ENCODE measurements around the gene CIDEB.

CIDEB gene

GRCh38 chr14:24339284-24340151, 31.7 kb upstream of the CIDEB start, which contains the start of gene RIPK3:
Gene RIPK3 (minus strand): TSS chr14:24339991. CDS start chr14:24339826, 165 bp downstream.
- H3K4me3 ChIP-seq (ENCODE audit: low read length) = no peak within 1 kb of the TSS

GRCh38 chr14:24338843-24339242, 31.1 kb upstream of the CIDEB start:
- Histone ChIP-seq H3K27me3 (ENCODE audit: insufficient read depth, low read length) (peaks cover 89% of the 10 kb centered on the region), H3K9me3 (ENCODE audit: low read length) (peaks cover 2% of the 10 kb centered on the region), H3K4me3 (ENCODE audit: low read length) (no peak overlapping the region), H3K36me3 (ENCODE audit: insufficient read depth, low read length) (no peaks in the 10 kb centered on the region), H2AFZ (ENCODE audit: low read depth, low read length) (no peak overlapping the region), H3K4me1 (ENCODE audit: insufficient read depth, low read length) (peaks cover 8% of the 10 kb centered on the region)

More at GRCh38 chr14:24339284-24340151, 31.7 kb upstream of the CIDEB start, which contains the start of gene RIPK3:
- H3K27me3 ChIP-seq (ENCODE audit: insufficient read depth, low read length) = peaks cover 86% of the 10 kb centered on the region
- H3K36me3 ChIP-seq (ENCODE audit: insufficient read depth, low read length) = no peaks in the 10 kb centered on the region
- peaks cover 8% of the 10 kb centered on the region for H3K4me1 ChIP-seq (ENCODE audit: insufficient read depth, low read length)
- peaks cover 2% of the 10 kb centered on the region for H3K9me3 ChIP-seq (ENCODE audit: low read length)
- no peak within 1 kb of the TSS for H2AFZ ChIP-seq (ENCODE audit: low read depth, low read length)

- Histone ChIP-seq H3K27me3 (ENCODE audit: insufficient read depth, low read length) (peaks cover 91% of the 10 kb centered on the region), H2AFZ (ENCODE audit: low read depth, low read length) (no peak overlapping the region)
Measured at GRCh38 chr14:24337824-24338175, 30.0 kb upstream of the CIDEB start.

GRCh38 chr14:24337144-24337823, 29.5 kb upstream of the CIDEB start:
- Histone ChIP-seq H2AFZ (ENCODE audit: low read depth, low read length) (no peak overlapping the region), H3K9me3 (ENCODE audit: low read length) (peaks cover 2% of the 10 kb centered on the region), H3K27me3 (ENCODE audit: insufficient read depth, low read length) (peaks cover 94% of the 10 kb centered on the region), H3K4me3 (ENCODE audit: low read length) (no peak overlapping the region), H3K36me3 (ENCODE audit: insufficient read depth, low read length) (no peaks in the 10 kb centered on the region), H3K4me1 (ENCODE audit: insufficient read depth, low read length) (peaks cover 10% of the 10 kb centered on the region)

More at GRCh38 chr14:24337824-24338175, 30.0 kb upstream of the CIDEB start:
- no peak overlapping the region for H3K4me3 ChIP-seq (ENCODE audit: low read length)
- peaks cover 2% of the 10 kb centered on the region for H3K9me3 ChIP-seq (ENCODE audit: low read length)
- H3K36me3 ChIP-seq (ENCODE audit: insufficient read depth, low read length) = no peaks in the 10 kb centered on the region
- peaks cover 8% of the 10 kb centered on the region for H3K4me1 ChIP-seq (ENCODE audit: insufficient read depth, low read length)

GRCh38 chr14:24335461-24336171, 27.8 kb upstream of the CIDEB start:
- no peak overlapping the region for H3K4me3 ChIP-seq (ENCODE audit: low read length)
- no peaks in the 10 kb centered on the region for H3K36me3 ChIP-seq (ENCODE audit: insufficient read depth, low read length)
- peaks cover 98% of the 10 kb centered on the region for H3K27me3 ChIP-seq (ENCODE audit: insufficient read depth, low read length)
- peaks cover 2% of the 10 kb centered on the region for H3K9me3 ChIP-seq (ENCODE audit: low read length)
- no peak overlapping the region for H2AFZ ChIP-seq (ENCODE audit: low read depth, low read length)
- peaks cover 10% of the 10 kb centered on the region for H3K4me1 ChIP-seq (ENCODE audit: insufficient read depth, low read length)

GRCh38 chr14:24334431-24335291, 26.9 kb upstream of the CIDEB start, which contains the start of gene ADCY4:
Gene ADCY4 (minus strand): TSS chr14:24335071. CDS start chr14:24334652, 419 bp downstream.
- no peaks in the 10 kb centered on the region for H3K9me3 ChIP-seq (ENCODE audit: low read length)
- peaks cover 10% of the 10 kb centered on the region for H3K4me1 ChIP-seq (ENCODE audit: insufficient read depth, low read length)
- no peaks in the 10 kb centered on the region for H3K36me3 ChIP-seq (ENCODE audit: insufficient read depth, low read length)
- no peak within 1 kb of the TSS for H2AFZ ChIP-seq (ENCODE audit: low read depth, low read length)
- H3K4me3 ChIP-seq (ENCODE audit: low read length) = no peak within 1 kb of the TSS
- peaks cover 93% of the 10 kb centered on the region for H3K27me3 ChIP-seq (ENCODE audit: insufficient read depth, low read length)

- Histone ChIP-seq H3K9me3 (ENCODE audit: low read length) (no peaks in the 10 kb centered on the region), H2AFZ (ENCODE audit: low read depth, low read length) (peak overlapping the region; percentile 7), H3K27me3 (ENCODE audit: insufficient read depth, low read length) (peaks cover 78% of the 10 kb centered on the region), H3K36me3 (ENCODE audit: insufficient read depth, low read length) (no peaks in the 10 kb centered on the region), H3K4me3 (ENCODE audit: low read length) (no peak overlapping the region), H3K4me1 (ENCODE audit: insufficient read depth, low read length) (peaks cover 6% of the 10 kb centered on the region)
Measured at GRCh38 chr14:24332268-24332993, 24.7 kb upstream of the CIDEB start.

GRCh38 chr14:24331731-24332267, 24.0 kb upstream of the CIDEB start:
- no peaks in the 10 kb centered on the region for H3K9me3 ChIP-seq (ENCODE audit: low read length)
- H2AFZ ChIP-seq (ENCODE audit: low read depth, low read length) = no peak overlapping the region
- peaks cover 6% of the 10 kb centered on the region for H3K4me1 ChIP-seq (ENCODE audit: insufficient read depth, low read length)
- peaks cover 72% of the 10 kb centered on the region for H3K27me3 ChIP-seq (ENCODE audit: insufficient read depth, low read length)
- no peak overlapping the region for H3K4me3 ChIP-seq (ENCODE audit: low read length)
- no peaks in the 10 kb centered on the region for H3K36me3 ChIP-seq (ENCODE audit: insufficient read depth, low read length)

- H3K4me1 ChIP-seq (ENCODE audit: insufficient read depth, low read length) = peaks cover 6% of the 10 kb centered on the region
- H3K9me3 ChIP-seq (ENCODE audit: low read length) = no peaks in the 10 kb centered on the region
- no peaks in the 10 kb centered on the region for H3K36me3 ChIP-seq (ENCODE audit: insufficient read depth, low read length)
- H3K4me3 ChIP-seq (ENCODE audit: low read length) = no peak overlapping the region
- H3K27me3 ChIP-seq (ENCODE audit: insufficient read depth, low read length) = peaks cover 65% of the 10 kb centered on the region
- no peak overlapping the region for H2AFZ ChIP-seq (ENCODE audit: low read depth, low read length)
Measured at GRCh38 chr14:24330973-24331674, 23.3 kb upstream of the CIDEB start.

- no peak overlapping the region for H2AFZ ChIP-seq (ENCODE audit: low read depth, low read length)
- H3K9me3 ChIP-seq (ENCODE audit: low read length) = no peaks in the 10 kb centered on the region
- H3K27me3 ChIP-seq (ENCODE audit: insufficient read depth, low read length) = peaks cover 51% of the 10 kb centered on the region
- peaks cover 4% of the 10 kb centered on the region for H3K4me1 ChIP-seq (ENCODE audit: insufficient read depth, low read length)
- H3K36me3 ChIP-seq (ENCODE audit: insufficient read depth, low read length) = no peaks in the 10 kb centered on the region
- H3K4me3 ChIP-seq (ENCODE audit: low read length) = no peak overlapping the region
Measured at GRCh38 chr14:24329736-24330135, 22.0 kb upstream of the CIDEB start.

GRCh38 chr14:24329073-24329663, 21.4 kb upstream of the CIDEB start:
- Histone ChIP-seq H3K4me3 (ENCODE audit: low read length) (no peak overlapping the region), H3K9me3 (ENCODE audit: low read length) (no peaks in the 10 kb centered on the region), H2AFZ (ENCODE audit: low read depth, low read length) (no peak overlapping the region), H3K4me1 (ENCODE audit: insufficient read depth, low read length) (peaks cover 2% of the 10 kb centered on the region), H3K36me3 (ENCODE audit: insufficient read depth, low read length) (no peaks in the 10 kb centered on the region), H3K27me3 (ENCODE audit: insufficient read depth, low read length) (peaks cover 46% of the 10 kb centered on the region)

Measured in neuron (in vitro differentiated cells).